IMR-90 (cell line): Measurements from ENCODE around the gene PLXNB3. TPM values are rescaled to one million over a fixed set of nuclear protein-coding genes. Genes with fewer than 3 reads are reported as not detected.

Source experiments
- ATAC-seq: fragments of 200-7000 bp; cut with Tn5 transposase; 2 replicates; pipeline ENCODE4 v1.9.1; 2020; ENCODE audit warnings: low read depth, mild to moderate bottlenecking, moderate library complexity
- BruUV-seq: library from RNA; stranded (reverse); fragments of 400-500 nt; replicated peaks from 2 replicates; lab custom pipeline; 2021; lab: Mats Ljungman, UMichigan
- CTCF ChIA-PET: fragments of 300-600 bp; formaldehyde crosslinking; extraction: SDS; loops from one replicate; lab custom pipeline; 2021; ENCODE audit warnings: antibody characterized with exemption; lab: Yijun Ruan, JAX
- POLR2A ChIA-PET: fragments of 300-600 bp; sonication (Branson Sonifier 250); formaldehyde crosslinking; loops from one replicate; lab custom pipeline; 2022; ENCODE audit warnings: antibody characterized with exemption; ENCODE audit not compliant: unreplicated experiment; lab: Charles Lee
- DNase-seq: peaks from one replicate; pipeline ENCODE4 v3.0.0; 2013
- H2AFZ ChIP-seq: replicated peaks from 2 replicates; pipeline ENCODE3; 2013; ENCODE audit warnings: low read length, mild to moderate bottlenecking; ENCODE audit not compliant: poor library complexity
- H2AK5ac ChIP-seq: 2 replicates; pipeline ENCODE4 v1.6.1; 2013; ENCODE audit warnings: low read depth, low read length, inconsistent platforms
- H2AK9ac ChIP-seq: replicated peaks from 2 replicates; pipeline ENCODE3; 2013; ENCODE audit warnings: mild to moderate bottlenecking, low read depth, low read length, moderate library complexity; ENCODE audit not compliant: poor library complexity
- H2BK120ac ChIP-seq: 2 replicates; pipeline ENCODE4 v1.6.1; 2013; ENCODE audit warnings: low read depth, low read length, inconsistent platforms
- H2BK15ac ChIP-seq: 3 replicates; pipeline ENCODE4 v1.6.1; 2013; ENCODE audit warnings: low read depth, low read length, inconsistent platforms
- H2BK20ac ChIP-seq: 2 replicates; pipeline ENCODE4 v1.6.1; 2013; ENCODE audit warnings: low read depth, mild to moderate bottlenecking, inconsistent platforms, low read length, moderate library complexity
- H2BK5ac ChIP-seq: 2 replicates; pipeline ENCODE4 v1.6.1; 2013; ENCODE audit warnings: mild to moderate bottlenecking, low read depth, low read length, inconsistent platforms; ENCODE audit not compliant: poor library complexity, severe bottlenecking
- H3K14ac ChIP-seq: replicated peaks from 2 replicates; pipeline ENCODE4 v1.6.1; 2013; ENCODE audit warnings: low read depth, low read length, inconsistent platforms
- H3K18ac ChIP-seq: 2 replicates; pipeline ENCODE4 v1.6.1; 2013; ENCODE audit warnings: low read depth, low read length, control low read depth
- H3K23ac ChIP-seq: 2 replicates; pipeline ENCODE4 v1.6.1; 2013; ENCODE audit warnings: low read depth, low read length, inconsistent platforms
- H3K27ac ChIP-seq: 2 replicates; pipeline ENCODE4 v1.5.1; 2013; ENCODE audit warnings: mild to moderate bottlenecking, control low read depth, low read length; ENCODE audit not compliant: insufficient read depth
- H3K27me3 ChIP-seq: 2 replicates; pipeline ENCODE4 v1.6.1; 2013; ENCODE audit warnings: low read length; ENCODE audit not compliant: control insufficient read depth, insufficient read depth
- H3K36me3 ChIP-seq: 2 replicates; pipeline ENCODE4 v1.6.1; 2013; ENCODE audit warnings: low read length, mixed read lengths; ENCODE audit not compliant: control insufficient read depth, insufficient read depth
- H3K4ac ChIP-seq: 2 replicates; pipeline ENCODE4 v1.6.1; 2013; ENCODE audit warnings: low read depth, low read length, inconsistent platforms
- H3K4me1 ChIP-seq: 2 replicates; pipeline ENCODE4 v1.6.1; 2013; ENCODE audit warnings: low read length, mixed read lengths; ENCODE audit not compliant: control insufficient read depth, insufficient read depth
- H3K4me2 ChIP-seq: 2 replicates; pipeline ENCODE4 v1.6.1; 2013; ENCODE audit warnings: low read depth, mild to moderate bottlenecking, control low read depth, low read length, moderate library complexity
- H3K4me3 ChIP-seq: 2 replicates; pipeline ENCODE4 v1.5.1; 2013; ENCODE audit warnings: low read depth, mild to moderate bottlenecking, control low read depth, low read length, moderate library complexity; ENCODE audit not compliant: insufficient read depth
- H3K56ac ChIP-seq: 2 replicates; pipeline ENCODE4 v1.6.1; 2013; ENCODE audit warnings: low read length, inconsistent platforms; ENCODE audit not compliant: insufficient read depth; ENCODE audit errors: extremely low read depth
- H3K79me1 ChIP-seq, 2 experiments: 2 replicates each; pipeline ENCODE4 v1.6.1; 2013; ENCODE audit warnings: low read length in 2 of 2, inconsistent platforms in 1 of 2, low read depth in 1 of 2
- H3K9ac ChIP-seq: 2 replicates; pipeline ENCODE4 v1.6.1; 2013; ENCODE audit warnings: low read depth, low read length, control low read depth
- H3K9me1 ChIP-seq: 2 replicates; pipeline ENCODE4 v1.6.1; 2013; ENCODE audit warnings: low read length, inconsistent platforms; ENCODE audit not compliant: insufficient read depth
- H3K9me3 ChIP-seq: 2 replicates; pipeline ENCODE4 v1.6.1; 2013; ENCODE audit warnings: low read length; ENCODE audit not compliant: control insufficient read depth, insufficient read depth
- H4K20me1 ChIP-seq: 2 replicates; pipeline ENCODE4 v1.6.1; 2013; ENCODE audit warnings: low read length, inconsistent platforms; ENCODE audit not compliant: insufficient read depth
- H4K5ac ChIP-seq: 2 replicates; pipeline ENCODE4 v1.6.1; 2013; ENCODE audit warnings: mild to moderate bottlenecking, low read depth, low read length, control low read depth
- H4K8ac ChIP-seq, 2 experiments: 2 replicates each; pipeline ENCODE4 v1.6.1; 2013; ENCODE audit warnings: low read depth in 2 of 2, low read length in 2 of 2, control low read depth in 1 of 2, inconsistent platforms in 1 of 2
- H4K91ac ChIP-seq: 2 replicates; pipeline ENCODE4 v1.6.1; 2013; ENCODE audit warnings: low read depth, low read length, inconsistent platforms; ENCODE audit not compliant: insufficient read depth
- CHD1 ChIP-seq: IDR thresholded peaks from 2 replicates; pipeline ENCODE4 v1.6.1; 2012; ENCODE audit warnings: low read depth, low read length, improper control_type of control experiment
- FOS ChIP-seq: fragments of 150-350 bp; IDR thresholded peaks from 2 replicates; pipeline ENCODE4 v1.6.1; 2016; ENCODE audit warnings: low read depth, low read length
- MAZ ChIP-seq: IDR thresholded peaks from 2 replicates; pipeline ENCODE4 v1.6.1; 2012; ENCODE audit warnings: low read depth, mild to moderate bottlenecking, low read length, improper control_type of control experiment, moderate library complexity, borderline replicate concordance
- RFX5 ChIP-seq: IDR thresholded peaks from 2 replicates; pipeline ENCODE4 v1.8.0; 2012; ENCODE audit warnings: low read depth, mild to moderate bottlenecking, low read length, moderate library complexity
- WGBS, 2 experiments: methylation state at CpG; one replicate each; pipeline versions ENCODE4 v1.1.5 to v1.1.7; 2013; ENCODE audit warnings: missing lambda C conversion rate in 2 of 2; ENCODE audit not compliant: insufficient read length in 1 of 2; ENCODE audit errors: extremely low coverage in 2 of 2; 5-methylcytosine and 5-hydroxymethylcytosine counted together
- dilution Hi-C: fragments of 300-500 bp; cut with HindIII; formaldehyde crosslinking; loops from one replicate; pipeline ENCODE4 v1.14.3; 2018; ENCODE audit warnings: low sequenced_read_pairs; ENCODE audit not compliant: unreplicated experiment
- in situ Hi-C: fragments of 300-500 bp; cut with MboI; formaldehyde crosslinking; loops from 3 replicates; pipeline ENCODE4 v1.14.3; 2019; ENCODE audit warnings: low sequenced_read_pairs, inconsistent platforms, mixed read lengths
- intact Hi-C: fragments of 100-400 bp; cut with micrococcal nuclease; formaldehyde crosslinking; loops from 2 replicates; pipeline ENCODE4 v1.10.0; 2022
- polyA plus RNA-seq, 3 experiments: library from polyadenylated mRNA; depleted of rRNA; stranded (reverse); fragments of >200 nt; gene quantifications; 2 replicates each; pipeline ENCODE4 v1.2.3, GENCODE V29; 2012; ENCODE audit warnings: low replicate concordance in 1 of 3
- total RNA-seq: library from RNA; depleted of rRNA; stranded (reverse); fragments of >200 nt; gene quantifications from 2 replicates; pipeline ENCODE4 v1.2.3, GENCODE V29; 2012; rRNA removed
- TF ChIP-seq, protein P1 (sequence below): conservative IDR thresholded peaks from 2 replicates; pipeline ENCODE4 v1.5.1; 2012; ENCODE audit warnings: mild to moderate bottlenecking, low read depth, low read length, improper control_type of control experiment

Gene PLXNB3
- total and polyA plus RNA-seq, 2 of the 4 experiments (the other 2 are of a cell fraction), result 0.36 to 22.3 TPM

- Histone ChIP-seq H2BK20ac (no peak overlapping the region), H2AK9ac (no peak overlapping the region), H3K4me2 (no peak overlapping the region), H2BK5ac (no peak overlapping the region), H3K79me1 (no peaks in the 10 kb centered on the region), H3K27me3 (peaks cover 43% of the 10 kb centered on the region), H3K14ac (no peak overlapping the region), H2AK5ac (no peak overlapping the region), H3K27ac (no peak overlapping the region), H3K9ac (no peak overlapping the region), H4K8ac (no peak overlapping the region), H4K20me1 (no peaks in the 10 kb centered on the region; the same call in 1 of the 2 replicates), H3K9me3 (peaks cover 11% of the 10 kb centered on the region; the same call in 1 of the 2 replicates), H4K91ac (no peak overlapping the region), H3K36me3 (no peaks in the 10 kb centered on the region), H4K5ac (no peak overlapping the region), H2AFZ (no peak overlapping the region), H2BK15ac (no peak overlapping the region), H3K18ac (no peak overlapping the region), H3K56ac (no peak overlapping the region), H2BK120ac (no peak overlapping the region), H3K4me1 (no peaks in the 10 kb centered on the region), H3K4ac (no peak overlapping the region), H3K4me3 (no peak overlapping the region), H3K23ac (no peak overlapping the region), H3K9me1 (no peaks in the 10 kb centered on the region)
- ChIA-PET POLR2A (no interaction called here), CTCF (no interaction called here)
- BruUV-seq, result no TSS peak
- WGBS, 2 experiments, result no CpG with 5 or more reads among the region's 8 CpGs
- TF ChIP-seq FOS, result no peak
- no peak for TF ChIP-seq RFX5
- TF ChIP-seq CHD1, result no peak
- TF ChIP-seq, protein P1, sequence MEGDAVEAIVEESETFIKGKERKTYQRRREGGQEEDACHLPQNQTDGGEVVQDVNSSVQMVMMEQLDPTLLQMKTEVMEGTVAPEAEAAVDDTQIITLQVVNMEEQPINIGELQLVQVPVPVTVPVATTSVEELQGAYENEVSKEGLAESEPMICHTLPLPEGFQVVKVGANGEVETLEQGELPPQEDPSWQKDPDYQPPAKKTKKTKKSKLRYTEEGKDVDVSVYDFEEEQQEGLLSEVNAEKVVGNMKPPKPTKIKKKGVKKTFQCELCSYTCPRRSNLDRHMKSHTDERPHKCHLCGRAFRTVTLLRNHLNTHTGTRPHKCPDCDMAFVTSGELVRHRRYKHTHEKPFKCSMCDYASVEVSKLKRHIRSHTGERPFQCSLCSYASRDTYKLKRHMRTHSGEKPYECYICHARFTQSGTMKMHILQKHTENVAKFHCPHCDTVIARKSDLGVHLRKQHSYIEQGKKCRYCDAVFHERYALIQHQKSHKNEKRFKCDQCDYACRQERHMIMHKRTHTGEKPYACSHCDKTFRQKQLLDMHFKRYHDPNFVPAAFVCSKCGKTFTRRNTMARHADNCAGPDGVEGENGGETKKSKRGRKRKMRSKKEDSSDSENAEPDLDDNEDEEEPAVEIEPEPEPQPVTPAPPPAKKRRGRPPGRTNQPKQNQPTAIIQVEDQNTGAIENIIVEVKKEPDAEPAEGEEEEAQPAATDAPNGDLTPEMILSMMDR, result no peak
- TF ChIP-seq MAZ, result no peak
- intact Hi-C loops, result no loop called here
- ATAC-seq (no peak), DNase-seq (no peak)
- dilution Hi-C loops, result no loop called here
- in situ Hi-C loops, result no loop called here
Observed at GRCh38 chrX:153825042-153825441, 61.0 kb downstream of the PLXNB3 start.

Other genes starting within 250 kb of the PLXNB3 start
- under 0.01 TPM in 1 of 2 replicates, not detected in the other for gene ATP2B3, start 246.6 kb upstream of the PLXNB3 start, total RNA-seq
- gene ATP2B3, start 246.6 kb upstream of the PLXNB3 start, polyA plus RNA-seq (2012; rRNA removed), result 0.03 and 0.06 TPM in 2 replicates
- gene CCNQ, start 165.1 kb upstream of the PLXNB3 start, total RNA-seq, result 26.9 and 27.6 TPM in 2 replicates
- gene CCNQ, start 165.1 kb upstream of the PLXNB3 start, polyA plus RNA-seq (2012; rRNA removed), result 35.2 and 39.1 TPM in 2 replicates
- under 0.01 TPM in 2 replicates for gene DUSP9, start 117.0 kb upstream of the PLXNB3 start, total RNA-seq
- gene DUSP9, start 117.0 kb upstream of the PLXNB3 start, polyA plus RNA-seq (2012; rRNA removed), result 0.09 and 0.16 TPM in 2 replicates
- gene PNCK, start 90.4 kb upstream of the PLXNB3 start, total RNA-seq, result 0.18 TPM in 1 of 2 replicates, not detected in the other
- 0.13 and 0.22 TPM in 2 replicates for gene PNCK, start 90.4 kb upstream of the PLXNB3 start, polyA plus RNA-seq (2012; rRNA removed)
- gene SLC6A8, start 76.3 kb upstream of the PLXNB3 start, total RNA-seq, result 6.7 and 7.2 TPM in 2 replicates
- 21.1 and 25.5 TPM in 2 replicates for gene SLC6A8, start 76.3 kb upstream of the PLXNB3 start, polyA plus RNA-seq (2012; rRNA removed)
- 166 and 244 TPM in 2 replicates for gene BCAP31, start 39.9 kb upstream of the PLXNB3 start, total RNA-seq
- 125 and 131 TPM in 2 replicates for gene BCAP31, start 39.9 kb upstream of the PLXNB3 start, polyA plus RNA-seq (2012; rRNA removed)
- gene ABCD1, start 39.4 kb upstream of the PLXNB3 start, total RNA-seq, result 4.3 and 4.7 TPM in 2 replicates
- 7.0 and 8.3 TPM in 2 replicates for gene ABCD1, start 39.4 kb upstream of the PLXNB3 start, polyA plus RNA-seq (2012; rRNA removed)
- 0.36 and 0.56 TPM in 2 replicates for gene SRPK3, start 16.8 kb downstream of the PLXNB3 start, total RNA-seq
- 0.34 and 0.70 TPM in 2 replicates for gene SRPK3, start 16.8 kb downstream of the PLXNB3 start, polyA plus RNA-seq (2012; rRNA removed)
- gene IDH3G, start 30.1 kb downstream of the PLXNB3 start, total RNA-seq, result 75.8 and 79.4 TPM in 2 replicates
- gene IDH3G, start 30.1 kb downstream of the PLXNB3 start, polyA plus RNA-seq (2012; rRNA removed), result 85.7 and 95.0 TPM in 2 replicates
- 118 and 141 TPM in 2 replicates for gene SSR4, start 30.4 kb downstream of the PLXNB3 start, total RNA-seq
- 480 and 481 TPM in 2 replicates for gene SSR4, start 30.4 kb downstream of the PLXNB3 start, polyA plus RNA-seq (2012; rRNA removed)
- gene PDZD4, start 66.3 kb downstream of the PLXNB3 start, total RNA-seq, result under 0.01 and 0.28 TPM in 2 replicates
- 0.34 and 0.38 TPM in 2 replicates for gene PDZD4, start 66.3 kb downstream of the PLXNB3 start, polyA plus RNA-seq (2012; rRNA removed)
- 0.36 and 0.56 TPM in 2 replicates for gene L1CAM, start 121.9 kb downstream of the PLXNB3 start, total RNA-seq
- 1.9 and 2.2 TPM in 2 replicates for gene L1CAM, start 121.9 kb downstream of the PLXNB3 start, polyA plus RNA-seq (2012; rRNA removed)
- gene AVPR2, start 140.4 kb downstream of the PLXNB3 start, total RNA-seq, result not detected in 2 replicates
- not detected in 2 replicates for gene AVPR2, start 140.4 kb downstream of the PLXNB3 start, polyA plus RNA-seq (2012; rRNA removed)
- gene ARHGAP4, start 162.0 kb downstream of the PLXNB3 start, total RNA-seq, result 0.18 and 0.28 TPM in 2 replicates
- 0.72 and 0.79 TPM in 2 replicates for gene ARHGAP4, start 162.0 kb downstream of the PLXNB3 start, polyA plus RNA-seq (2012; rRNA removed)
- gene NAA10, start 170.8 kb downstream of the PLXNB3 start, total RNA-seq, result 98.6 and 118 TPM in 2 replicates
- 150 and 172 TPM in 2 replicates for gene NAA10, start 170.8 kb downstream of the PLXNB3 start, polyA plus RNA-seq (2012; rRNA removed)
- gene RENBP, start 180.4 kb downstream of the PLXNB3 start, total RNA-seq, result 0.18 TPM in 1 of 2 replicates, not detected in the other
- 0.10 and 0.15 TPM in 2 replicates for gene RENBP, start 180.4 kb downstream of the PLXNB3 start, polyA plus RNA-seq (2012; rRNA removed)
- 3.2 and 4.4 TPM in 2 replicates for gene HCFC1, start 207.6 kb downstream of the PLXNB3 start, total RNA-seq
- 17.6 and 19.0 TPM in 2 replicates for gene HCFC1, start 207.6 kb downstream of the PLXNB3 start, polyA plus RNA-seq (2012; rRNA removed)
- 2.8 and 3.4 TPM in 2 replicates for gene TMEM187, start 208.5 kb downstream of the PLXNB3 start, total RNA-seq
- gene TMEM187, start 208.5 kb downstream of the PLXNB3 start, polyA plus RNA-seq (2012; rRNA removed), result 6.2 and 6.3 TPM in 2 replicates